Osteoblast (primary cell): Measurements from ENCODE around the gene LRFN3. TPM values are rescaled to one million over a fixed set of nuclear protein-coding genes. Genes with fewer than 3 reads are reported as not detected.

Experiments used
- DNase-seq: peaks from one replicate; pipeline ENCODE4 v3.0.0; 2011; ENCODE audit warnings: low spot score, mixed read lengths; ENCODE audit not compliant: insufficient read length; ENCODE audit errors: missing footprints
- H2AFZ ChIP-seq: 2 replicates; pipeline ENCODE4 v1.6.0; 2011; ENCODE audit warnings: mild to moderate bottlenecking, low read length
- H3K27ac ChIP-seq: 2 replicates; pipeline ENCODE4 v1.5.1; 2011; ENCODE audit warnings: mild to moderate bottlenecking, low read depth, low read length, moderate library complexity
- H3K27me3 ChIP-seq: 2 replicates; pipeline ENCODE4 v1.6.0; 2012; ENCODE audit warnings: mild to moderate bottlenecking, control low read depth, inconsistent platforms, low read length, moderate library complexity; ENCODE audit not compliant: insufficient read depth
- H3K36me3 ChIP-seq: 2 replicates; pipeline ENCODE4 v1.5.1; 2011; ENCODE audit warnings: mild to moderate bottlenecking, low read length, control low read depth, moderate library complexity; ENCODE audit not compliant: insufficient read depth
- H3K4me1 ChIP-seq: 2 replicates; pipeline ENCODE4 v1.5.1; 2011; ENCODE audit warnings: mild to moderate bottlenecking, low read length, control low read depth, moderate library complexity; ENCODE audit not compliant: insufficient read depth
- H3K4me2 ChIP-seq: 2 replicates; pipeline ENCODE4 v1.6.0; 2011; ENCODE audit warnings: mild to moderate bottlenecking, low read length; ENCODE audit not compliant: insufficient read depth
- H3K4me3 ChIP-seq: fragments of 200-600 bp; sonication (generic); 3 replicates; pipeline ENCODE4 v1.5.1; 2012; ENCODE audit warnings: mild to moderate bottlenecking, low read length, inconsistent platforms; ENCODE audit not compliant: insufficient read depth
- H3K79me2 ChIP-seq: 2 replicates; pipeline ENCODE4 v1.6.0; 2012; ENCODE audit warnings: mild to moderate bottlenecking, low read length, control low read depth, inconsistent platforms; ENCODE audit not compliant: insufficient read depth
- H3K9me3 ChIP-seq: 2 replicates; pipeline ENCODE4 v1.5.1; 2011; ENCODE audit warnings: low read depth, low read length, control low read depth
- H4K20me1 ChIP-seq: 2 replicates; pipeline ENCODE4 v1.6.0; 2012; ENCODE audit warnings: mild to moderate bottlenecking, low read length, control low read depth; ENCODE audit not compliant: insufficient read depth
- CTCF ChIP-seq: IDR thresholded peaks from 2 replicates; pipeline ENCODE4 v1.5.1; 2011; ENCODE audit warnings: mild to moderate bottlenecking, low read depth, low read length, moderate library complexity; ENCODE audit errors: extremely low read depth
- total RNA-seq: library from RNA; depleted of rRNA; stranded (reverse); fragments of >200 nt; gene quantifications from 2 replicates; pipeline ENCODE4 v1.2.3, GENCODE V29; 2012

Gene LRFN3
- total RNA-seq, 1 donor = 6.9 TPM

GRCh38 chr19:35903550-35904179 is 32.5 kb upstream of the LRFN3 start:
- peaks cover 23% of the 10 kb centered on the region for H3K4me1 ChIP-seq
- DNase-seq = peak; percentile 89

GRCh38 chr19:35904311-35905068 is 31.7 kb upstream of the LRFN3 start:
- H3K27me3 ChIP-seq = no peaks in the 10 kb centered on the region
- no peaks in the 10 kb centered on the region for H3K79me2 ChIP-seq
- H3K36me3 ChIP-seq = no peaks in the 10 kb centered on the region
- no peaks in the 10 kb centered on the region for H4K20me1 ChIP-seq
- TF ChIP-seq CTCF = no peak
- peaks cover 23% of the 10 kb centered on the region for H3K4me1 ChIP-seq
- H3K27ac ChIP-seq = no peak overlapping the region
- no peak overlapping the region for H3K4me2 ChIP-seq
- no peak overlapping the region for H3K4me3 ChIP-seq
- peak; percentile 35 for DNase-seq
- no peaks in the 10 kb centered on the region for H3K9me3 ChIP-seq
- H2AFZ ChIP-seq = no peak overlapping the region

More at GRCh38 chr19:35903550-35904179, 32.5 kb upstream of the LRFN3 start:
- H3K79me2 ChIP-seq = peaks cover 6% of the 10 kb centered on the region
- no peaks in the 10 kb centered on the region for H3K27me3 ChIP-seq
- H4K20me1 ChIP-seq = no peaks in the 10 kb centered on the region
- H3K9me3 ChIP-seq = no peaks in the 10 kb centered on the region
- peak overlapping the region; percentile 75 for H3K4me2 ChIP-seq
- no peaks in the 10 kb centered on the region for H3K36me3 ChIP-seq
- TF ChIP-seq CTCF = no peak
- peak overlapping the region; percentile 89 for H2AFZ ChIP-seq
- peak overlapping the region; percentile 55 for H3K4me3 ChIP-seq
- no peak overlapping the region for H3K27ac ChIP-seq

DNA sequence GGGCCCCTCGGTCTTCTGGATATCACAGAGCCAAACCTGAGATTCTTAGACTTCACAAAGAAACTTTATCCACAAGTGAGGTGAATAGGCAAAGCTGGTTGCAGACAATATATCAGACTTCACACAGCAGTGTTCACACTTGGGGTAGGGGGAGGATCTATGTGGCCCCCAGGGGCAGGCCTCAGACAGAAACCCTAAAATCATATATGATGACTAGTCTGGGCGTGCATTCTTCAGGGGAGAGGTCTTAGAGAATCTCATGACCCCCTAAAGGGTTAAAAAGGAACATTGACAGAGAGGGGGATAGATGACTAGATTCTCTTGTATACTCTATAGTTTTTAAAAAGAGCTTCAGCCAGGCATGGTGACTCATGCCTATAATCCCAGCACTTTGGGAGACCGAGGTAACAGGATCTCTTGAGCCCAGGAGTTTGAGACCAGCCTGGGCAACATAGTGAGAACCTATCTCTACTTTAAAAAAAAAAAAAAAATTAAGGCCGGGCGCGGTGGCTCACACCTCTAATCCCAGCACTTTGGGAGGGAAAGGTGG is 30.9 kb upstream of the LRFN3 start:
- peak; percentile 55 for DNase-seq
- no peak overlapping the region for H3K4me2 ChIP-seq
- no peaks in the 10 kb centered on the region for H3K27me3 ChIP-seq
- H3K4me1 ChIP-seq = peaks cover 23% of the 10 kb centered on the region
- H3K79me2 ChIP-seq = no peaks in the 10 kb centered on the region
- no peaks in the 10 kb centered on the region for H3K9me3 ChIP-seq
- H3K4me3 ChIP-seq = no peak overlapping the region
- TF ChIP-seq CTCF = no peak
- H2AFZ ChIP-seq = no peak overlapping the region
- no peak overlapping the region for H3K27ac ChIP-seq
- H3K36me3 ChIP-seq = no peaks in the 10 kb centered on the region
- no peaks in the 10 kb centered on the region for H4K20me1 ChIP-seq

DNA sequence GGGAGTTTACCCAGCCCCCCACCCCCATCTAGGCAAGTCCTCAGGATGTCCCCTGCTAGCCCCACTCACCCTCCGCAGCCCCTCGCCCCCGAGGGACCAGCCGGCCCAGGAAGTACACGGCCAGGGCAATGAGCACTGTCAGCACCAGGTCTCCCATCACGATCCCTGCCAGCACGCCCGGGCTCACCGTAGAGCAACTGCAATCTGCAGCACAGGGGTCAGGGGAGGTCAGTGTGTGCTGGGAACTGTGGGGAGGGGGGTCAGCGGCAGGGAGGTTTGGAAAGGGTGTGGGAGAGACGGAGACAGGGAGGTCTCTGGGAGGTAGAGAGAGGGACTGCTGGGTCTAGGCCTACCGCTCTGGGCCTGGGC is 28.8 kb upstream of the LRFN3 start:
- no peak overlapping the region for H3K4me2 ChIP-seq
- peaks cover 7% of the 10 kb centered on the region for H3K4me1 ChIP-seq
- H3K4me3 ChIP-seq = no peak overlapping the region
- no peaks in the 10 kb centered on the region for H3K27me3 ChIP-seq
- TF ChIP-seq CTCF = no peak
- no peaks in the 10 kb centered on the region for H3K79me2 ChIP-seq
- H4K20me1 ChIP-seq = no peaks in the 10 kb centered on the region
- H2AFZ ChIP-seq = no peak overlapping the region
- no peak overlapping the region for H3K27ac ChIP-seq
- DNase-seq = no peak
- no peaks in the 10 kb centered on the region for H3K9me3 ChIP-seq
- H3K36me3 ChIP-seq = no peaks in the 10 kb centered on the region
